HG02938 (cell line): ENCODE measurements around the gene TTC38.
A peak's percentile ranks its signal among the peaks of the same experiment; 100 is the strongest.
"Not testable (repeated sequence)": the region's sequence is repeated elsewhere in the genome, so short reads cannot be mapped to it uniquely, and the experiment has no call there.

Experiments used
- ATAC-seq: cut with Tn5 transposase; IDR thresholded peaks from one replicate; pipeline ENCODE4 v1.9.1; 2021; ENCODE audit warnings: mild to moderate bottlenecking, moderate library complexity; ENCODE audit not compliant: unreplicated experiment

The TTC38 gene

DNA sequence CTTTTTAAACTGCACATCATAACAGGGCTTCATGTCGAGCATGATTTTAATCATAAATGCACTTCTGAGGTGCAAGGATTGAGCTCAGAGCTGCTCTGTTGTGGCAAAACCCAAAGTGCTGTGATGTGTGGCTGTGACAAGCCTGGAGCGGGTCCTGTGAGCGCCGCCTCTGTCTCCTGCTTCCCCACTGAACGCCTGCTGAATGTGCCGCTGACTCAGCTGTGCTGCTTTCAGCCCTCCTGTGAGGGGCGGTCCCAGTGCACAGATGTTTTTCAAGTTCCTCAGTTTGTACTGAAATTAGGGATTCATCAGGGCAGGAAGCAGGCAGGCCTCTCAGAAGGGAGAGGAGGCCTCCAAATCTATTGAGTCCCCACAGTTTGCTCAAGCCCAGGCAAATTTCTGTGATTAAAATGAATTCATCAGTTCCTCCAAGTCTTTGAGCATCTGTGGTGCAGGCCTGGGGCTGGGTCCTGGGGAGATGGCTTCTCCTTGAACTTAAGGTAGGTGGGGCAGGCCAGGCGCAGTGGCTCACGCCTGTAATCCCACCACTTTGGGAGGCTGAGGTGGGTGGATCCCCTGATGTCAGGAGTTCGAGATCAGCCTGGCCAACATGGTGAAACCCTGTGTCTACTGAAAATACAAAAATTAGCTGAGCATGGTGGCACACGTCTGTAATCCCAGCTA lies 25.9 kb downstream of the TTC38 start:
- ATAC-seq = no peak

DNA sequence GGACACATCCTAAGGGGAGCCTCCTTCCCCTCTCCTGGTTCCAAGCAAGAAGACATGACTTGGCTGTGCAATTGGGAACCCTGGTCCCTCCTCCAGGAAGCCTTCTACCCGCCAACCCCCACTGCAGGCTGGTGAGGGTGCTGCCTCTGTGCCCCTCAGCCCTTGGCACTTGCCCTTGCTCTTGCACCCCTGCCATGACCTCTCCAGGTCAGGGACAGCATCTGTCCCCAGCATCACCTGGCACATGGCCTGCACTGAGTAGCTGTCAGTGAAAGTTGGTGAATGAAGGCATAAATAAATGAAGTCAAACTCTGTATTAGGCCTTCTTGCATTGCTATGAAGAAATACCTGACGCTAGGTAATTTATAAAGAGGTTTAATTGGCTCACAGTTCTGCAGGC lies 27.0 kb downstream of the TTC38 start:
- no peak for ATAC-seq

- no peak for ATAC-seq
Measured at GRCh38 chr22:46295277-46295971, 27.6 kb downstream of the TTC38 start.

DNA sequence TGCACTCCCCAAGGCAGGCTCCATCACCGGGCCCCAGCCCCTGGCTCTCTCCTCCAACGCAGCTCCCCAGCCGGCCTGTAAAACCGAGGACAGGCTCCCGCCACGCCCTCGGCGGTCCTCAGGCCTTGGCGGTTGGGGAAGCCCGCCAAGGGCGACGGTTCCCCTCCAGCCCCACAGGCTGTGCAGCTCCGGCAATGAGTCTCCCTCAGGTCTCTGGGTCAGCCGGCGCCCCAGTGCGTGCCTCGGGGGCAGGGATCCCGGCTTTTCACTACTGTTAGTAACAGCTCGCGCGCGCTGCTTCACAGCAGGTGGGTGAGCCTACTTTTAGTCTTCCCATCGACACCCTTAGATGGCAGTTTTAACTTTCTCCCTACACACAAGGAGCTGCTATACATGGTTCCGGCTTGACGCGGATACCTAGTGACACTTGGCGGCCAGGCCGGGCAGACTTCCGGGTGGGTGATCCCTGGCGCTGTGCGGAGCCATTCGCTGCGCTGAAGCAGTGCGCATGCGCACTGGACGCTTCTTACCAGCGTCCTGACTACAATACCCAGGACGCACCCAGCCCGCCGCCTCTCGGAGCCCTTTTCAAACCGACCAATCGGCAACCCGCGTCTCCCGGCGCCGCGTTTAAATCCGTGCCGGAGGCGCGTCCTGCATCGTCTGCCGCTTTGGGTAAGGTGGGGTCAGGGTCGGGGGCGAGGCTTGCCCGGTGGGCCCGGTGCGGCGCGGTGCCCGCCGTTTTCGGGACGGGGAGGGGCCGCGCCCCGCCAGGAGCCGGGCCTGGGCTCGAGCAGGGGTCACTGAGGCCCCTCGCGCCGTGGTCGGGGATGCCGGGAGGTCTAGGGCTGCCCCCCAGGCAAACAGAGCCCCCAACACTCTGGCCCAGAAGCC lies 28.7 kb downstream of the TTC38 start, which contains the start of gene GTSE1:
GTSE1 (plus strand) TSS at position 614 of the 894 bp plus-strand sequence. CDS start 531 bp downstream, outside the sequence.
- peak; percentile 90 for ATAC-seq

GRCh38 chr22:46297151-46297812 lies 29.5 kb downstream of the TTC38 start:
- ATAC-seq = no peak

DNA sequence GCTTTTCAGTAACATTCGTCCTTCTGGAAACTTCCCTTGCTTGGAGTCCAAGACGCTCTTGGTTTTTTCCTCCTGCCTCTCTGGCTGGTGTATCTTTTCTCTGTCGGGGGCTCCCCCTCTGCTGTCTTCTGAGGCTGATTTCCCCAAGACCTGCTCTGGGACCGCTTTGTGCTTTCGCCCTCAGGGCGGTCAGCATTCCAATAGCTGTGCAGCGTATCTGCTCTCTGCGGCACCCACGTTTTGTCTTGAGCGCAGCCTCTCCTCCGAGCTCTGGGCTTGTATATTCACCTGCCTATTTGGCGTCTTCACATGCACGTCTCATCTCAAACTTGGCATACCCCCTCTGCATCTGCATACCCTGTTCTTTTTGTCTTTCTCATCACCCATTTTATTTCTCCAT lies 31.3 kb downstream of the TTC38 start:
- ATAC-seq = no peak

DNA sequence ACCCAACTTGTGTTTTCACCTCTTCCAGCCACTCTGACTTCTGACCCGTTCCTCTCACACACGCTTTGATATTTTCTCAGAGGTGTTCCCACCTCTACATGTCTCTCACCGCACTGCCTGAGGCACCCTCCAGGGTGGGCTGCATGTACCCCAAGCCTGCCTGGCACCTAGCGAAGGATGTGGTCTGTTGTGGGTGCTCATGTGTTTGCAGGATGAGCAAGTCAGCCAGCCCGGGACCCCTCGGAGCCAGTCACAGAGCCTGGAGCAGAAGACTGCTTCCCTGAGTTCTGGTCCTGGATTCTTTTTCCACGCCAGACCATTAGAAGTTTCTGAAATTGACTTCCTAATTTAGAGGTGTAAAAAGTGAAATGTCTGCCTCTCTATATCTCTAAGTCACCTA lies 32.7 kb downstream of the TTC38 start:
- ATAC-seq = no peak

DNA sequence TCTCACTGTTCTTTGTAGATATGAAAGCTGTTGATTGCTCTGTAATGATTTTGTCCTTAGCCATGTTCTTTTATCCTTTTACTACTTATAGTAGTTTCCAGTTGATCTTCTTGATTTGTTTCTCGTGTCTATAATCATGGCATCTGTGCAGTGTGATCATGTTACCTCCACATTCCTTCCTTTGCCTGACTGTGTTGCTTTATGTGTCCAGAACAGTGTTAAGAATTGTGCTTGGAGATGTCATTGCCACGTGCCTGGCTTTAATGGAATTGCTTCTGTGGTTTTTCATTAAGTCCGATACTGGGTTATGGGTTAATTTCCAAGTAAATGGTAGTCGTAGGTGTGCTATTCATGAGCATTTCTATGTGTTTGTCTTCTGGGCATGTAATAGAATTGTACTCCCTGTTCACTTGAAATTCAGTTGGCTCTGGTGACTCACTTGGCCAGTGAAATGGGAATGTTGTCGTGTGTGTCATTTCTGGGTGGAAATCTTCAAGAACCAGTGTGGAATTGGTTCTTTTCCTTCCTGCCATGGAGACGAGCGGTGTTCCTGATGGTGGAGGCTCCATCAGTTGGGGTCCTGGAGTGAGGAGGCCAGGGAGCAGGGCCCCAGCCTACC lies 35.6 kb downstream of the TTC38 start:
- ATAC-seq = no peak

DNA sequence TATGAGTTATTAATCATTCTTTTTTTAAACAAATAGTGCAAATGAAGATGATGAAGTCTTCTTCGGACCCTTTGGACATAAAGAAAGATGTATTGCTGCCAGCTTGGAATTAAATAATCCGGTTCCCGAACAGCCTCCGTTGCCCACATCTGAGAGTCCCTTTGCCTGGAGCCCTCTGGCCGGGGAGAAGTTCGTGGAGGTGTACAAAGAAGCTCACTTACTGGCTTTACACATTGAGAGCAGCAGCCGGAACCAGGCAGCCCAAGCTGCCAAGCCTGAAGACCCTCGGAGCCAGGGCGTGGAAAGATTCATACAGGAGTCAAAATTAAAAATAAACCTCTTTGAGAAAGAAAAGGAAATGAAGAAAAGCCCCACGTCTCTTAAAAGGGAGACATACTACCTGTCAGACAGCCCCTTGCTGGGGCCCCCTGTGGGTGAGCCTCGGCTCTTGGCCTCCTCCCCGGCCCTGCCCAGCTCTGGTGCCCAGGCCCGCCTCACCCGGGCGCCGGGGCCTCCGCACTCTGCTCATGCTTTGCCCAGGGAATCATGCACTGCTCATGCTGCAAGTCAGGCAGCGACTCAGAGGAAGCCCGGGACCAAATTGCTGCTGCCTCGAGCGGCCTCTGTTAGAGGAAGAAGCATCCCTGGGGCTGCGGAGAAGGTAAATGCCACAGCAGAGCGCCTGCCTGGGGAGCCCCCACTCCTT lies 40.6 kb downstream of the TTC38 start:
- no peak for ATAC-seq

DNA sequence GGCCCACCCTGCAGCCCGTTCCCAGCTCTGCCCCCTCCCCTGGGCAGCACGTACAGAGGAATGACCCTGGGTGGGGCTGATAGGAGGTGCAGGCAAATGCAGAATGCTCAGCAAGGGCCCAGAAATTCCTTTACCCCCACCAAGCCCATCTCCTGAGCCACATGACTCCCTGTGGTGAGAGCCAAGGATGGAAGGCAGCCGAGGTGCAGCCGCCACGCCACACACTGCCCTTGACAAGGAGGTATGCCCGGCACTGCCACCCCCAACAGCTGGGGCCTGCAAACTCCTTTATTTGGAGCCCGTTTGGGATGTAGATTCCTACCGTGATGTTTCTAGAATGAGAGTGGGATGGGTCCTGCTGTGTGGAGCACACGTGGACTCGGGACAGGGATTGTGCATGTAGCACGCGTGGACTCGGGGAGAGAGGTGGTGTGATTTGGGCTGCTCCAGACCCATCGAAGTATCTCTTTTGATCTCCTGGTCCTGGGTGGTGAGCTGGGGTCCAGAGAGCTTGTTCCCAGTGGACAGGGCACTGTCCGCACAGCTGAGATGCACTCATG lies 41.8 kb downstream of the TTC38 start:
- ATAC-seq = no peak

DNA sequence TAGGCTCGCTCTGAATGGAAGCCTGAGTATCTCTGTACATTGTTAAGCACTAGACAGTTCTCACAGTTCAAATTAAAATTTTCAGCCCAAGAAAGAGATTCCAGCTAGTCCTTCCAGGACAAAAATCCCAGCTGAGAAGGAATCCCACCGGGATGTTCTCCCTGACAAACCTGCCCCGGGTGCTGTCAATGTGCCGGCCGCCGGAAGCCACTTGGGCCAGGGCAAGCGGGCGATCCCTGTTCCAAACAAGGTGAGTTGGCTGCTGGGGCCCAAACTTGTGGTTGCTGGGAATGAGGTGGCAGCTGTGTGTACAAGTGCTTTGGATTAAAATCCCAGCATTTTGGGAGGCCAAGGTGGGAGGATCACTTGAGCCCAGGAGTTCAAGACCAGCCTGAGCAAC lies 44.2 kb downstream of the TTC38 start:
- no peak for ATAC-seq

DNA sequence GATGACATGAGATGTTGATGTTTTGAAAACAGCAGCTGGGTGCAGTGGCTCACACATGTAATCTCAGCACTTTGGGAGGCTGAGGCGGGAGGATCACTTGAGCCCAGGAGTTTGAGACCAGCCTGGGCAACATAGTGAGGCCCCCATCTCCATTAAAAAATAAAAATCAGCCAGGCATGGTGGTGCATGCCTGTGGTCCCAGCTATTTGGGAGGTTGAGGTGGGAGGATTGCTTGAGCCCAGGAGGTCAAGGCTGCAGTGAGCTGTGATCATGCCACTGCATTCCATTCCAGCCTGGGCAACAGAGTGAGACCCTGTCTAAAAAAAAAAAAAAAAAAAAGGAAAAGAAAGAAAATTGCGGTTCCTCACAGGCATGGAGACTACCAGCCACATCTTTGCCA lies 45.0 kb downstream of the TTC38 start:
- not testable (repeated sequence) for ATAC-seq

GRCh38 chr22:46315976-46316375 lies 48.2 kb downstream of the TTC38 start:
- no peak for ATAC-seq

- ATAC-seq = no peak
Measured at GRCh38 chr22:46317646-46318045, 49.8 kb downstream of the TTC38 start.

- no peak for ATAC-seq
Measured at GRCh38 chr22:46318576-46318975, 50.8 kb downstream of the TTC38 start.

DNA sequence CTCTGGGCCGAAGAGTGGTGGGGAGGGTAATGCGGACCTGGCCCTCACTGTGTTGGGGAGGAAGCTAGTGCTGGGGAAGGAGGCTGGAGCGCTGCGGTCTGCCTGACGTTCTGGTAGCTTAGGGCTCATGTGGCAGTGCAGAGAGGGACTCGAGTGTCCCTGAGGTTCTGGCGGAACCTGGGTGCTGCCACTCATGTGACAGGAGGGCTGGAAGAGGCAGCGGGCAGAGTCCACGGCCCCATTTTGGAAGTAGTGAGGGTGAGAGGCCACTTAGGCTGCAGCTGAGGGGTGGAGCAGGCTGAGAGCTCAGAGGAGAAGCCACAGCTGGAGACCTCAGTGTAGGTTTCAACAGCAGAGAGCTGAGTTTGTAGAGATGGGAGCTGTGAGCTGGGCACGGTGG lies 51.5 kb downstream of the TTC38 start:
- ATAC-seq = no peak

GRCh38 chr22:46320166-46320710 lies 52.4 kb downstream of the TTC38 start:
- no peak for ATAC-seq

- no peak for ATAC-seq
Measured at GRCh38 chr22:46320716-46321386, 53.0 kb downstream of the TTC38 start.

- no peak for ATAC-seq
Measured at GRCh38 chr22:46322711-46323110, 54.9 kb downstream of the TTC38 start.
